MM.1S (cell line): ENCODE results near the gene GNAQ.

Experiments
- DNase-seq: peaks from one replicate; pipeline ENCODE4 v3.0.0-alpha.2; 2015
- H2AFZ ChIP-seq: fragments of 300-600 bp; sonication (generic); 2 replicates; pipeline ENCODE4 v1.6.0; 2016; ENCODE audit warnings: antibody characterized with exemption, low read length
- H3F3A ChIP-seq: fragments of 300-600 bp; sonication (generic); 2 replicates; pipeline ENCODE4 v1.6.1; 2016; ENCODE audit warnings: mild to moderate bottlenecking, antibody characterized with exemption, low read length, moderate library complexity, mixed read lengths; ENCODE audit not compliant: insufficient read depth
- H3K27ac ChIP-seq: fragments of 300-600 bp; sonication (generic); 2 replicates; pipeline ENCODE4 v1.5.1; 2016; ENCODE audit warnings: mild to moderate bottlenecking, low read length
- H3K27me3 ChIP-seq: fragments of 300-600 bp; sonication (generic); replicated peaks from 2 replicates; pipeline ENCODE4 v1.6.0; 2016; ENCODE audit warnings: low read length; ENCODE audit not compliant: insufficient read depth
- H3K36me3 ChIP-seq: fragments of 300-600 bp; sonication (generic); replicated peaks from 2 replicates; pipeline ENCODE4 v1.6.1; 2016; ENCODE audit warnings: mild to moderate bottlenecking, low read length, mixed read lengths; ENCODE audit not compliant: insufficient read depth
- H3K4me1 ChIP-seq: fragments of 300-600 bp; sonication (generic); 2 replicates; pipeline ENCODE4 v1.6.1; 2016; ENCODE audit warnings: low read length, mixed read lengths
- H3K4me2 ChIP-seq: fragments of 300-600 bp; sonication (generic); 2 replicates; pipeline ENCODE4 v1.6.0; 2016; ENCODE audit warnings: low read depth, low read length
- H3K4me3 ChIP-seq: fragments of 300-600 bp; sonication (generic); 2 replicates; pipeline ENCODE4 v1.5.1; 2016; ENCODE audit warnings: low read length, mixed read lengths
- H3K79me2 ChIP-seq: fragments of 300-600 bp; sonication (generic); 2 replicates; pipeline ENCODE4 v1.6.1; 2016; ENCODE audit warnings: mixed run types, low read length, mixed read lengths
- H3K9ac ChIP-seq: fragments of 300-600 bp; sonication (generic); 2 replicates; pipeline ENCODE4 v1.6.1; 2016; ENCODE audit warnings: low read length, mixed read lengths
- H3K9me2 ChIP-seq: fragments of 300-600 bp; sonication (generic); replicated peaks from 2 replicates; pipeline ENCODE4 v1.6.1; 2016; ENCODE audit warnings: mild to moderate bottlenecking, low read length, mixed read lengths; ENCODE audit not compliant: insufficient read depth
- H3K9me3 ChIP-seq: fragments of 300-600 bp; sonication (generic); replicated peaks from 2 replicates; pipeline ENCODE4 v1.6.1; 2016; ENCODE audit warnings: mild to moderate bottlenecking, low read length, mixed read lengths; ENCODE audit not compliant: insufficient read depth
- H4K20me1 ChIP-seq: fragments of 300-600 bp; sonication (generic); 2 replicates; pipeline ENCODE4 v1.6.1; 2016; ENCODE audit warnings: mild to moderate bottlenecking, low read length, moderate library complexity, mixed read lengths; ENCODE audit not compliant: insufficient read depth
- CTCF ChIP-seq: fragments of 300-600 bp; sonication (generic); IDR thresholded peaks from 2 replicates; pipeline ENCODE4 v1.5.1; 2016; ENCODE audit warnings: antibody characterized with exemption, low read length, mixed read lengths
- EZH2 ChIP-seq: fragments of 300-600 bp; sonication (generic); optimal IDR thresholded peaks from 2 replicates; pipeline ENCODE3; 2017; ENCODE audit warnings: low read depth, mild to moderate bottlenecking, antibody characterized with exemption, low read length, mixed read lengths
- EZH2phosphoT487 ChIP-seq: fragments of 300-600 bp; sonication (generic); IDR thresholded peaks from 2 replicates; pipeline ENCODE4 v1.6.1; 2018; ENCODE audit warnings: antibody characterized with exemption, low read length

GNAQ gene

DNA sequence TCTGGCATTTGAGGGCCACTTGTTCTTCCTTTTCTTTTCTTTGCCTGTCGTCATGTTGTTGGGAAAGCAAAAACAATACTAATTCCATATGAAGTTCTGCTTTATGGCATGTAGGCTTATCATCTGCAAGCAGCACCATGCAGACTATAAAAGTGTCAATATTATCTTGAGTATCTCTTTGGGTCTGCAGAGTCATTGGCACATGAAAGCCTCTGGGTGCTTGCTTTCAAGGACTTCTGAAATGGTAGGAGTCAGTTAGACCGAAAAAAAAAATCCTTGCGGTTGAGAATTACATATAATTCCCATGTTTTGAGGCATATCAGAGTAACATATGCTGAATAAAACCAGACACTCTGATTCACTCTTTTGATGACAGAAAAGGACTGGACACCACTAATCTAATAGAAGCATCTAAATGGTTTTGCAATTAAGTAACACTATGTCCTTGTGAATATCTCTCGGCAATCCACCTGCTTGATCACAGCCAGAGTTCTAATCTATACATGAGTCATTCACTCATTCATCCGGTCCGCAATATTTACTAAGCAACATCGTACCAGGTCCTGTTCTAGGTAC lies 44.4 kb downstream of the GNAQ start:
- Histone ChIP-seq H4K20me1 (no peaks in the 10 kb centered on the region), H3K4me3 (no peak overlapping the region), H3K4me2 (no peak overlapping the region), H2AFZ (no peak overlapping the region), H3K27me3 (no peaks in the 10 kb centered on the region), H3K27ac (no peak overlapping the region), H3F3A (no peaks in the 10 kb centered on the region), H3K36me3 (no peaks in the 10 kb centered on the region), H3K9me3 (no peaks in the 10 kb centered on the region), H3K9me2 (no peaks in the 10 kb centered on the region), H3K4me1 (no peaks in the 10 kb centered on the region), H3K79me2 (no peaks in the 10 kb centered on the region), H3K9ac (no peak overlapping the region)
- TF ChIP-seq EZH2 (no peak), EZH2phosphoT487 (no peak), CTCF (no peak)
- no peak for DNase-seq

- no peak for TF ChIP-seq EZH2phosphoT487
- Histone ChIP-seq H3F3A (no peaks in the 10 kb centered on the region), H3K79me2 (no peaks in the 10 kb centered on the region), H4K20me1 (no peaks in the 10 kb centered on the region), H3K9ac (no peak overlapping the region), H3K9me3 (no peaks in the 10 kb centered on the region), H2AFZ (no peak overlapping the region), H3K4me2 (no peak overlapping the region), H3K36me3 (no peaks in the 10 kb centered on the region), H3K4me1 (peaks cover 7% of the 10 kb centered on the region), H3K27ac (no peak overlapping the region), H3K27me3 (no peaks in the 10 kb centered on the region), H3K4me3 (no peak overlapping the region), H3K9me2 (no peaks in the 10 kb centered on the region)
- no peak for DNase-seq
These were observed 45.6 kb downstream of the GNAQ start for GRCh38 chr9:77985996-77986395.

DNA sequence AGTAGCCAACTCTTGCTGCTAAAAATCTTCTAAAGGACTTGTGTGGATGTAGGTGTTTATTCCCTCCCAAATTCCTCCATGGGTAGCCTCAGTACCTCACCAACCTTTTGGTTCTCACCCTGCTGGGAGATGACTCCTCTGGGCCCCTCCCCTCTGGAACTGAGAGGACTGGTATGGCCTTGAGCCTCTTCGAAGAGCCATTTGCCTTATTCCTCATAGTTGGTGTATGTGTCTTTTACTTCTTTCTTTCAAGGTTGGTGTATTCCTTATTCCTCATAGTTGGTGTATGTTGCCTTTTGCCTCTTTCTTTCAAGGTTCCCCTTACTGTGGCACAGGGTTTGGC lies 48.3 kb downstream of the GNAQ start:
- TF ChIP-seq EZH2 = no peak
- Histone ChIP-seq H3K27me3 (no peaks in the 10 kb centered on the region), H3K4me1 (peaks cover 12% of the 10 kb centered on the region), H3K36me3 (no peaks in the 10 kb centered on the region), H3K27ac (no peak overlapping the region), H3K9me2 (no peaks in the 10 kb centered on the region), H4K20me1 (no peaks in the 10 kb centered on the region), H3K9ac (no peak overlapping the region), H3K79me2 (no peaks in the 10 kb centered on the region), H3K4me3 (no peak overlapping the region), H3F3A (no peaks in the 10 kb centered on the region), H3K4me2 (no peak overlapping the region), H3K9me3 (no peaks in the 10 kb centered on the region), H2AFZ (no peak overlapping the region)
- DNase-seq = no peak

DNA sequence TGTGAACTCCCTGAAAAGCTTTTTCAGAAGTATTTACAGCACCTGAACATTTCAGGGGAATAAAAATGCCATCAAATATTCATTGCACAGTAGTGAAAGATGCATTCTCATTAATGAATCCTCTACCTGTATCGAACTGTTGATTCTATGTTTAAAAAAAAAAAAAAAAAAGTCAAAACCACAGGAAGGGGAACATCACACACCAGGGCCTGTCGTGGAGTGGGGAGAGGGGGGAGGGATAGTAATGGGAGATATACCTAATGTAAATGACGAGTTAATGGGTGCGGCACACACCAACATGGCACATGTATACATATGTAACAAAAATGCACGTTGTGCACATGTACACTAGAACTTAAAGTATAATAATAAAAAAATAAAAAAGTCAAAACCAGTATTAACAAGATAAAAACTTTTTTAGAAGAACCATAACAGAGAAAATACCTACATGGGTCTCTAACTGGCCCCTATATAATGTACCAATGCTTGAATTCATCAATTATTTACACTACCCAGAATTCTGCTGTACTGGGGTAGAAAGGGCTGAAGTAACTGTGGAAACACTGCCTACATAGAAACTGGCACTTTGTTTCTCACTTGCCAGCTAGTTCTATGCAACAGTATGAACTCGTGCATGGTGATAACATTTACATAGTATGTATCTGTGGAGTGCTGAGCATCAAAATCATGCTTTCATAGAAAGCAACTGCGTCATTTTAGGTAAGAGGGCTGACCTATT lies 48.9 kb downstream of the GNAQ start:
- Histone ChIP-seq H3K27me3 (no peaks in the 10 kb centered on the region), H3K9me3 (no peaks in the 10 kb centered on the region), H3K9ac (no peak overlapping the region), H3F3A (no peaks in the 10 kb centered on the region), H3K4me3 (no peak overlapping the region), H3K79me2 (no peaks in the 10 kb centered on the region), H3K36me3 (no peaks in the 10 kb centered on the region), H4K20me1 (no peaks in the 10 kb centered on the region), H3K27ac (no peak overlapping the region), H3K4me1 (peaks cover 17% of the 10 kb centered on the region), H3K4me2 (no peak overlapping the region), H3K9me2 (no peaks in the 10 kb centered on the region), H2AFZ (no peak overlapping the region)
- no peak for TF ChIP-seq CTCF
- TF ChIP-seq EZH2phosphoT487 = no peak
- no peak for TF ChIP-seq EZH2
- no peak for DNase-seq
